ENCODE results near the gene MAPKAP1.
"Not testable (repeated sequence)": the region's sequence is repeated elsewhere in the genome, so short reads cannot be mapped to it uniquely, and the experiment has no call there.

Gene MAPKAP1

GRCh38 chr9:125730168-125730567 is 23.2 kb upstream of the MAPKAP1 start:
- DNase-seq, result no peak

- no peak for DNase-seq
Observed at GRCh38 chr9:125726456-125727132, 19.6 kb upstream of the MAPKAP1 start.

GRCh38 chr9:125707472-125707804 is 430 bp upstream of the MAPKAP1 start:
- no peak for DNase-seq

- no peak for DNase-seq
Observed at GRCh38 chr9:125705893-125706292, 1.1 kb downstream of the MAPKAP1 start.

GRCh38 chr9:125703662-125704061 is 3.3 kb downstream of the MAPKAP1 start:
- DNase-seq, result no peak

GRCh38 chr9:125701351-125701750 is 5.7 kb downstream of the MAPKAP1 start:
- DNase-seq, result peak; percentile 81 to 96

GRCh38 chr9:125700791-125701190 is 6.2 kb downstream of the MAPKAP1 start:
- DNase-seq, result peak in 1 of 2 experiments; percentile 62

GRCh38 chr9:125699870-125700269 is 7.1 kb downstream of the MAPKAP1 start:
- DNase-seq, result no peak

- DNase-seq, result no peak
Observed at GRCh38 chr9:125696106-125696647, 10.8 kb downstream of the MAPKAP1 start.

GRCh38 chr9:125695548-125695947 is 11.5 kb downstream of the MAPKAP1 start:
- not testable (repeated sequence) for DNase-seq

GRCh38 chr9:125694478-125694877 is 12.5 kb downstream of the MAPKAP1 start:
- no peak for DNase-seq

- not testable (repeated sequence) for DNase-seq
Observed at GRCh38 chr9:125693492-125693891, 13.5 kb downstream of the MAPKAP1 start.

- no peak for DNase-seq
Observed at GRCh38 chr9:125691869-125692268, 15.1 kb downstream of the MAPKAP1 start.

GRCh38 chr9:125690679-125691078 is 16.3 kb downstream of the MAPKAP1 start:
- DNase-seq, result no peak

- no peak for DNase-seq
Observed at GRCh38 chr9:125687163-125687863, 19.7 kb downstream of the MAPKAP1 start.

- no peak for DNase-seq
Observed at GRCh38 chr9:125685167-125685566, 21.8 kb downstream of the MAPKAP1 start.

GRCh38 chr9:125683486-125683885 is 23.5 kb downstream of the MAPKAP1 start:
- DNase-seq, result no peak

- DNase-seq, result no peak
Observed at GRCh38 chr9:125682340-125682739, 24.7 kb downstream of the MAPKAP1 start.

GRCh38 chr9:125681657-125682056 is 25.4 kb downstream of the MAPKAP1 start:
- no peak for DNase-seq

- no peak for DNase-seq
Observed at GRCh38 chr9:125681086-125681622, 25.9 kb downstream of the MAPKAP1 start.

- no peak for DNase-seq
Observed at GRCh38 chr9:125680445-125680844, 26.6 kb downstream of the MAPKAP1 start.

- no peak for DNase-seq
Observed at GRCh38 chr9:125679597-125680189, 27.3 kb downstream of the MAPKAP1 start.

All from SW 1271 (cell line).